HG02970 (cell line): ENCODE results near the gene CCDC85B.
"Not testable (repeated sequence)": the region's sequence is repeated elsewhere in the genome, so short reads cannot be mapped to it uniquely, and the experiment has no call there.

Experiments
- ATAC-seq: cut with Tn5 transposase; IDR thresholded peaks from one replicate; pipeline ENCODE4 v1.9.1; 2021; ENCODE audit warnings: mild to moderate bottlenecking, moderate library complexity, moderate number of reproducible peaks; ENCODE audit not compliant: unreplicated experiment, low FRiP score

The CCDC85B gene

DNA sequence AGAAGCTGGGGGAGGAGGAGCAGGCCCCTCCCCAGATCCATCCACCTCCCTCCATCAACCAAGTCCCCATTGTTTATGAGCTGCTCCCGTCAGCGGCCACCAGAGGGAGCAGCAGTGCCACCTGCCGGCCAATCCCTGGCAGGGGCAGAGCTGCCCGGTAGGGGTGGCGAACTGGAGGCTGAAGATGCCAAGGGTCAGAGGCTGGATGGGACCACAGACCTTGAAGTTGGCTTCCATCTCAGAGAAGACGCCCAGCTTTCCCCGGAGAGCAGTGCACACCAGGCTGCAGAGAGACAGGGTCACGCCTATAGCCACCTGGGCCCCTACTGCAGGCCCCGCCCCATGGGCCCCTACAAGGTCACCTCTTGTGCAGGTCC lies 5.8 kb upstream of the CCDC85B start:
- ATAC-seq: no peak

DNA sequence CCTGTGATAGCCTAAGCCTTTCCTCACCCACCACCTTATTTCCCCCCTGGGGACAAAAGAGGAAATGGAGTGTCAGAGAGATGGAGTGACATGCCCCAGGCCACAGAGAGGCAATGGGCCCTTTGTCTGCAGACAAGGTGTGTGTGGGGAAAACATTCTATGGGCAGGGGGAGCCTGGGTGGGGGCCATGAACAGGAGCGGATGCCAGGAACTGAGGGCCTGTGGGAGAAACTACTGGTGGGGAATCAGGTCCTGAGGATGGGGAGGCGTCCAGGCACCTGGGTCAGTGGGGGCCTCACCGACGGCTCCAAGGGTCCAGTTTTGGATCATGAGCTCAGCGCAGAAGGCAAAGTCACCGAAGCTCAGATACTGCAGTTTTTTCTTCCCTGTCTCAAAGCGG lies 5.2 kb upstream of the CCDC85B start:
- ATAC-seq: no peak

DNA sequence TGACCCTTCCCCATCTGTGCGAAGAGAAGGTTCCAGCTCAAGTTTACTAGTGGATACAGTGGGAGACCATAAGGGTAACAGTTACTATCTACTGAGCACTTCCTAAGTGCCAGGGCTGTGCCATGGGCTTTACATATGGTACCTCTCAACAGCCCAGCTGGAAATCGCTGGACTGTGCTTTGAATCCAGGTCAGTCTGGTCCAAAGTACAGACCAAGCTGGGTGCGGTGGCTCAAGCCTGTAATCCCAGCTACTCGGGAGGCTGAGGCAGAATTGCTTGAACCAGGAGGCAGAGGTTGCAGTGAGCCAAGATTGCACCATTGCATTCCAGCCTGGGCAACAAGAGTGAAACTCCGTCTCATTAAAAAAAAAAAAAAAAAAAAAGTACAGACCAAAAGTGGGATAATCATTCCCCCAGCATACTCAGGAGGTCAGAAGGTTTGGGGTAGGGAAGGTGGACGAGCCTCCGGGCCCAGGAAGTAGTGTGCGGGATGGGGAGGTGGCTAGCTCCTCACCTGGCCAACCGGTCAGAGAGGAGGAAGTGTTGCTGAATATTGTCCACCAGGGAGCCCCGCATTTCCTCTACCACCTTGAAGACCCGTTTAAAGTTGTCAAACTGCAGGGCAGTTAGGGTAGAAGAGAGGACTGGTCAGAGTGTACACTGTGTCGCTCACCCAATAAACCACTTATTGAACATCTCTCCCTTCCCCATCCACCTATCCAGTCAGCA lies 4.5 kb upstream of the CCDC85B start:
- ATAC-seq: no peak

DNA sequence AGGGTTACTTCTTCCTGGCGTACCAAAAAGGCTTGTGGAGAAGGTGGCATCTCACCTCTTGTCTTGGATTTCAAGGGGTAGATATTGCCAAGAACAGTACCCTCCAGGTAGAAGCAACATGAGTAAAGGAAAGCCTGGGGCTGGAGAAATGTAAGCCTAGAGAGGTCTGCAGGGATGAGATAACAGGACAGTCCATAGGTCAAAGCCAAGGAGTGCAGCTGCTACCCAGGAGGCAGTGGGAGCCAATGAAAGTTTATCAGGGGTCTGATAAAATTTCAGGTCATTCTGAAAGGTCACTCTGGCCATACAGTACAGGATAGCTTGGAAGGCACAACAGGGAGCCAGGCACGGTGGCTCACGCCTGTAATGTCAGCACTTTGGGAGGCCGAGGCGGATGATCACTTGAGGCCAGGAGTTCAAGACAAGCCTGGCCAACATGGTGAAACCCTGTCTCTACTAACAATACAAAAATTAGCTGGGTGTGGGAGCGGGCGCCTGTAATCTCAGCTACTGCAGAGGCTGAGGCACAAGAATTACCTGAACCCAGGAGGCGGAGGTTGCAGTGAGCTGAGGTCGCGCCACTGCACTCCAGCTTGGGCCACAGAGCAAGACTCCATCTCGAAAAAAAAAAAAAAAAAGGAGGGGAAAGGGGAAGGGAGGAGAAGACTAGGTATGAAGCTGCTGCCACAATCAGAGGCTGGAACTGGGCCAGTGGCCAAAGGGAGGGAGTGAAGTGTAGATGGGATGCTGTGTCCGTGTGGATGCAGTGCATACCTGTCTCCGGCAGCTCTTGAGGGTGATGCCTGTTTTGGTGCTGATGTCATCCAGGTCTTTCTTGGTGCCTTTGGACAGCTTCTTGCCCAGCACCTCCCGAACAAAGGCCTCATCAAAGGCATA lies 3.4 kb upstream of the CCDC85B start:
- no peak for ATAC-seq

DNA sequence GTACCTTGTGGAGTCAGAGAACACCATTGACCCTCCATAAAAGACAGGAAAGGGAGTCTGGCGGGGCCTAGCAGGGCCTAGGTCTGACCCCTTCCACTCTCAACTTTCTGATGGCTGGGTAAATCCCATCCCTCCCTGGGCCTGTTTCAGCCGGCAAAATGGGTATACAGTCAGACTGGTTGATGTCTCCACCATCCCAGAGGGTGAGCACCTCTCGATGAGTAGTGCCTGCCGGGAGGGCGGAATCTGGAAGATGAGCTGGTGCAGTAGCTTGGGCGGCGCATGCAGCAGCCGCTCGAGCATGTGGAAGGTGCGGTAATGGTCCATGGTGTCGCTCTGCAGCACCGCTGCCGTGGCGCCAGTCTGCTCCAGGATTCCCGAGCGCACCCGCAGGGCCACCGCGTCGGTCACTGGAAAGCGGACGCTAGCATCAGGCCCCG lies 2.7 kb upstream of the CCDC85B start:
- no peak for ATAC-seq

DNA sequence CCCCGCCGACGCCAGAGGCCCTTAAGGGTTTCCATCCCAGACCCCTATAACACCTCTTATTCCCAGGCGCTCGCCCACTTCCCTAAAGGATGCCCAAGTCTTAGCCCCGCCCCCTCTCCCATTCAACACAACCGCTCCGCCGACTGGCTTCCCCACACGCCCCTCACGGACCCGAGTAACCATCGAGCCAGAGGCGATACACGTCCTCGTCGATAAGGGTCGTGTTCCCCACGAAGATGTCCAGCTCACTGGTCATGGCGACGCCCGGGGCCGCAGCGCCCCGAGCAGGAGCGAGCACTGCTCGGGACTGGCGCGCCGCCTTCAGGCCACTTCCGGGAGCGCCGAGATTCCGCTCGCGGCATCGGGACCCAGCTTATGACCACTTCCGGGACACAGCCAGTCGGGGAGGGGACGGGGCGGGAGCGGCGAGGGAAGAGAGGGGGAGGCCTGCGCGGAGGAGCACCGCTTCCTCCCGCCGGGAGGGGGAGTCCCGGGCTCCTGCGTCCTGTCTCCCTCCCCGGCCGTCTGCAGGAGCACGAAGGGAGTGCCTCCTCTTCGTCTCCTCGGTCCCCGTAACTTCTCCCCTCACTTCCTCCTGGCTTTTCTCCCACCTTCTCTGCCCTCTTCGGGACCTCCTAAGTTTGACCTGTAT lies 2.2 kb upstream of the CCDC85B start, which contains the start of gene FIBP:
Gene FIBP, minus strand, starts transcription at position 309 of the 652 bp plus-strand sequence. Its CDS starts 53 bp downstream, at position 256.
- ATAC-seq: peak; percentile 52

DNA sequence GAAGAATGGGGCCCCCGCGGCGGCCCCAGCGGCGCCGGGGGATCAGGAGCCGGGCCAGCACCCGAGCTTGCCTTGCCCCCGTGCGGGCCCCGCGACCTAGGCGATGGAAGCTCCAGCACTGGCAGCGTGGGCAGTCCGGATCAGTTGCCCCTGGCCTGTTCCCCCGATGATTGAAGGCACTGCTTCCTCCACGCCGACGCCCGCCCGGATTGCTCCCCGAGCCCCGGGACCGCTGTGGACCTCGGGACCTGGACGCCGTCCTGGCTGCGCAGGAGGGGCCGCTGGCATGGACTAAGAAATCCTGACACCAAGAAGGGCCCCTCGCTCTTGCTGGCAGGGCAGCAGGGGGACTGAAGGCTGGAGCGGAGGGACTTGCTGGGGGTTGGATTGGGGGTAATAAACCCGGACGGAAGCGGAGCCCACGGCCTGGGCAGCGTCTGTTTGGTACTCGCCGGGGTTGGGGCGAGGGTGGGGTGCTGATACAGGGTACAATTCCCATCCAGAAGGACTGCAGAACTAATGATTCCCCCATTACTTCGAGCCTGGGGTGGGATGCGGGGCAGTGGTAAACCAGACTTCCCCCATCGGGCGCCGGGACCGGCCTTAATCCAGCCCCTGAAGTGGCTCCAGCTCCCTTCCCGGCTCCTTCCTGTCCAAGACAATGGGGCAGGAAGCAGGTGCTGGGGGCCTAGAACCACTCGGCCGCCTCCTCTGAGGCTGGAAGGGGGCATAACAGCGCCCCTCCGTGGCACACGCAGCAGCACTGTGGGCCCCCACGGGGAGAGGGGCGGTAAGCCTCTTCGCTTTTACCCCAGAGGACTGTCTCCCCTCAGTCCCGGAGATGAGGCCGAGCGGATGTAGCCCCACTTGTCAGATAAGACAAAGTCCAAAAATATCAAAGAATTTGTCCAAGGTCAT lies 1.0 kb downstream of the CCDC85B start:
- ATAC-seq: no peak

DNA sequence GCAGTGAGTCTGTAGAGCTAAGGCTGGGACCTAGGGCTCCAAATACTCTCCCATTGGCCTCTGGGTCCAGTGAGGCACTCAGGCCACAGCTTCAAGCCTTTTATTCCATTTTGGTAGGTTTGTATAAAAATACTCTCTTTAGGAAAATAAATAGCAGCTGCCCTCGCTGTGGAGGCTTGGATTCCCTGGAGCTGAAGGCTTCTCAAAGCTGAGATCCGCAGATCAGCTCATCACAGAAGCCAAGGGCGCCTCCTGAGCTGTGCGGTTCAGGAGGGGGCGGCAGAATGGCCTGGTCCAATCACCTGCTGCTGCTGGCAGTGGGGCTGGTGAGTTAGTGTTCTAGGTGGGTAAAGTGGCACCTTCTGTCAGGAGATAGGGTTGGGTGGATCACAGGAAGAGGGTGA lies 1.7 kb downstream of the CCDC85B start:
- not testable (repeated sequence) for ATAC-seq

DNA sequence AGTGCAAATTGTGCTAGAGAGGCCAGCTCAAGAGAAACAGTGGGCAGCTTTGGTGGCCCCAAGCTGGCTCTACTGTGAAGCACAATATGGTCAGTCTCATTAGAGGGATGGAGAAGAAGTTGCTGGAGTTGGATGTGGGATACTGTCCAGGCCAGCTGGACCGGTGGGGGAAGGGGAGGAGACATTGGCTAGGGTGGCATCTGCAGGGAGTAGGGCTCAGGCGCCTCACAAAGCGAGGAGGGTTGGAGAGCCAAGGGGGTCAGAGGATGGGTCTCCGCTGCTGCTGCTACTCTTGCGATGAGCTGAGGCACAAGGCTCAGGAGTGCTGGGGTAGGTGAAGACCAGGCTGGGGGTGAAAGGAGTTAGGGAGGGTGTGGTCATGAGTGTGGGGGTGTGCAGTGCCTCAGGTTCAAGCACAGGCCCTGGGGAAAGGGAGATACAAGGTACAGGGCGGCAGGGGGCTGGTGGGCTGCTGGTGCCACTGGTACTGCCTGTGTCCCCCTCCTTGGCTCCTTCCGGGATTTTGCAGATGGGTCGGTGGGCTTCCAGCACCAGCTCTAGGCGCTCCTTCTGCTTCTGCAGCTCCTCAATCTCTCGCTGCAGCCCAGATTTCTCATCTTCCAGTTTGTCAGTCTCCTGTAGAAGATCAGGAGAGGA lies 2.3 kb downstream of the CCDC85B start:
- ATAC-seq: no peak

DNA sequence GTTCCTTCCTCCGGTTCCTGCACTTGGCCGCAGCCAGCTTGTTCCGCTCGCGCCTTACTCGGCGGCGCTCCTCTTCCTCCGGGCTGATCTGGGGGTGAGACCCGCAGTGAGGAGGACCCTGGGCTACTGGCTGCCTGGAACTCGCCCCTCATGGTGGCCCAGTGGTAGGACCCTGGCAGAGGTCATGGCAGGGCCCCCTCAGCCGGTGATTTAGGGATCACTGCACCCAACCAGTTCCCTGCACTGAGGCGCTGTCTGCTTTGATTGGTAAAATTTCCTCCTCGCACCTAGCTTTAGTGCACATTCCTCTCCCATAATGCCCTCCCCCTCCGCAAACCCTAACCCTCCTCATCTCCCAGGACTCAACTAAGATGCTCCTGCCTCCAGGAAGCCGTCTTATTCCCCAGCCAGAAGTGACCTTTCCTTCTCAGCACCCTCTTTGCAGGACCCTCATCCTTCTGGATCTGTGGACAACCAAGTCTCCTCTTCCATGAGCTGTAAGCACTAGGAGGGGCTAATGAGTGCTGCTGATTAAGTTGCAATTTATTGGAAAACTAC lies 3.6 kb downstream of the CCDC85B start:
- no peak for ATAC-seq

DNA sequence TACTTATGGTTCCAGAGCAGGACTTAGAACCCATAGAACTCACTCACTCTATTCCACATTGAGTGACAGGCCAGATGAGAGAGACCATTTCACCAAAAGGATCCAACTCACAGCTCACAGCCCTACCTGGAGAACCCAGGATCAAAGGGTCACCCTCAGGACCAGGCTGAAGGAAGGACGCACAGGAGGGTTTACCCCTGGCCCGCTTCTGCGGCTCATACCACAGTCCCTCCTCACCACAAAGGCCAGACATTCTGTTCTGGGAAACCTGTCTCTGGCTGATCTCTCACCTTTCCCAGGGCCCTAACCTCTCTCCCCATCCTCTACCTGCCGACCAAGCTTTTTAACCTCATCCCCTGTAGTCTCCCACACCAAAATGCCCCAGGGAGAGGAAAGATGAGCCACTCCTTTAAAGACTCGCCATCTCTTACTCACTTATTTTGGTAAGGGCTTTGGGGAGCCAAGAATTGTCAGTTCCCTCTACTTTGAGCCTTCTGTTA lies 5.1 kb downstream of the CCDC85B start:
- no peak for ATAC-seq

DNA sequence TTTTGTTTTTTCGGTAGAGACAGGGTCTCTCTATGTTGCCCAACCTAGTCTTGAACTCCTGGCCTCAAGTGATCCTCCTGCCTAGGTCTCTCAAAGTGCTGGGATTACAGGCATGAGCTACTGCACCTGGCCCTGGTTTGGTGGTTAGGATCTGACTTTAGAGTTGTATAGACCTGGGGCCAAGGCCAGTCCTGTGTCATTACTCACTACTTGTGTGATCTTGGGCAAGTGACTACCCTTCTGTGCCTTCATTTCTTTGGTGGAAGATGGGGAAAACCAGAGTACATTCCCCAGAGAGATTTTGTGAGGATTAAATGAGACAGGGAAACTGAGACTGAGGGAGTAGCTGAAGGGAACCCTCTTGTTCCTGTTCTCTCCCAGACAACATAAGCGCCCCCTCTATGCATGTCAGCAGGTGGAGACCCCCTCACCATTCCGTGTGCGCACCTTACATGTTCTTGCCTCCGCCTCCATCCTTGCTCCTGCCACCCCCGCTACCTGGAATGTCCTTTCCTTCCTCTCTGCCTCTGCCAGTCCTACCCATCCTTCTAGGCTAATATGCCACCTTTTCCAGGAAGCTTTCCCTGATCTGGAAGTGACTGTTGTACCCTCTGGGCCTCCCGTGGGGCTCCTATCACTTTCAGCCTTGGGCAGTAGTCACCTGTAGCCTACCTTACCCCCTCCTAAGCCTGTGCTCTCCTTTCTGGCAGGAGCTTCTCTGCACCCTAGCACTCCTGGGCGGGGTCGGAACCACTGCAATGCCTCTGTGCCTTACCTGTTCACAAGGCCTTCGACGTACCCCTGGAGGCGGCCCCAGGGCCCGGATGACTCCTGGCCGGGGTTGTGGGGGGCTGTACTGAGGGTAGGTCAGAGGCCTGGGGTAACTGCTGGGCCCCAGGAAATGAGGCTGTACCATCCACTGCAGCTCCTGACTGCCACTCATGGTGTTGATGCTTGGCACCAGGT lies 5.8 kb downstream of the CCDC85B start:
- no peak for ATAC-seq

DNA sequence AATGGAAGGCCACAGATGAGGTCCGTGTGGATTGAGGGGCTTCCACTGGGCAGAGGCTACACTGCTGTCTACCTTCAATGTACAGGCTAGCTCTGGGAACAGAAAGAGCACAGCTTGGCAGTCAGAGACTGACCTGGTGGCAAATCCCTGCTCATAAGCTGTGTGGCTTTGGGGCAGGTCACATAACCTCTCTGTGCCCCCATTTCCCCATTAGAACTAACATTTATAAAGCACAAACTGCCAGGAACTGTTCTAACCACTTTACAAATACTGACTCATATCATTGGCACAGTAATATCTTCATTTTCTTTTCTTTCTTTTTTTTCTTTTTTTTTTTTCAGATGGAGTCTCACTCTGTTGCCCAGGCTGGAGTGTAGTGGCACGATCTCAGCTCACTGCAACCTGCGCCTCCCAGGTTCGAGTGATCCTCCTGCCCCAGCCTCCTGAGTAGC lies 6.6 kb downstream of the CCDC85B start:
- ATAC-seq: no peak

DNA sequence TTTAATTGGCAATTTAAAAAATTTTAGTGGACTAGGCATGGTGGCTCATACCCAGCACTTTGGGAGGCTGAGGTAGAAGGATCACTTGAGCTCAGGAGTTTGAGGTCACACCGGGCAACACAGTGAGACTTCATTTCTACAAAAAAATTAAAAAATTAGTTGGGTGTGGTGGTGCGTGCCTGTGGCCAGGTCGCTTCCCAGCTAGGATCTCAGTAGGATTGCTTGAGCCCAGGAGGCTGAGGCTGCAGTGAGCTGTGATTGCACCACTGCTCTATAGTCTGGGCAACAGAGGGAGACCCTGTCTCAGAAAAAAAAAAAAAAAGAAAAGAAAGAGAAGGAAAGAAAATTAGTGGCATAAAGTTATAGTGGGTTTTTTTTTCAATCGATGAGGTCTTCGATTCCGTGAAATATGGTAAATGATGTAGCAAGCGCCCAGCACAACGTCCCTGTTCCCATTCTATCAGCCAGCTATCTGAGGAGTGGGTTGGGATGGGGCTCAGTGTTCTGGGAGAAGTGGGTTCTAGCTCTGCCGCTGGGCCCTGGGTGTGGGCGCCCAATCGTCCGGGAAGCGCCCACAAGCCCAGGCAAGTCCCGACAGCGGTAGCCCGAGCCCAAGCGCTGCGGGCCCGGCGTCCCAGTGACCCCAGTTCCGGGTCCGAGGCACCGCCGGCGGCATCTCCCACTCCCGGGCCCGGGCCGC lies 8.3 kb downstream of the CCDC85B start:
- no peak for ATAC-seq

DNA sequence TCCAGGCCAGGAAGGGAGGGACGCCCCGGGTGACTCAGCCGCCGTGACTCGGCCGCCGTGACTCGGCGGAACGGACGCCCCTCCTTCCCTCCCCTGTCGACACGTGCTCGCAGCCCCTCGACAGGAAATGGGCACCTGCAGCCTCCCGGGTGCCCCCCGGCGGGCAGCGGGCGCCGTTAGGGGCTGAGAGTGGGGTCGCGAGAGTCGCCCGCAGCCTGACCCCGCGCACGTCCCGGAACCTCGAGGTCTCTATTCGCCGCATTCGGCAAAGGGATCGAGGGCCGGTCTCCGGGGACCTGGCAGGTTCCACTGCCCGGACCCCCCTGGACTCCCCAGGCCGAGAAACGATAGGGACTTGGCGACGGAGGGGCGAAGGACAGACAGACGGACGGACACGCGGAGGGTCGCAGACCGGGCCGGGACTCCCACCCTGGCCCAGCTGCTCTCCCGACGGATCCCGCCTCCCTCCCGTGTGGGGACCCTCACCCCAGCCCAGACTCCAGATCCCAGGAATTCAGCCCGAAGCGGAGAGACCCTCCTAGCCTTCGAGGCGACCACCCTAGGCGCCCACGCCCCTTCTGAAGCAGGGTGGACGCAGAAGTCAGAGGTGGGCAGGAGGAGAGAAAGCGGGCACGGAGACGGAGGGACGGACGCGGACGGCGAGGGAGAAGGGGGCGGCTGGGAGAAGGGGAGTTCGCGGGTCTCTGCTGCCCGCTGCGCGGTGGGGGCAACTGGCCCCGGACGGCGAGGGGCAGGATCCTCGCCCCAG lies 9.1 kb downstream of the CCDC85B start:
- no peak for ATAC-seq

DNA sequence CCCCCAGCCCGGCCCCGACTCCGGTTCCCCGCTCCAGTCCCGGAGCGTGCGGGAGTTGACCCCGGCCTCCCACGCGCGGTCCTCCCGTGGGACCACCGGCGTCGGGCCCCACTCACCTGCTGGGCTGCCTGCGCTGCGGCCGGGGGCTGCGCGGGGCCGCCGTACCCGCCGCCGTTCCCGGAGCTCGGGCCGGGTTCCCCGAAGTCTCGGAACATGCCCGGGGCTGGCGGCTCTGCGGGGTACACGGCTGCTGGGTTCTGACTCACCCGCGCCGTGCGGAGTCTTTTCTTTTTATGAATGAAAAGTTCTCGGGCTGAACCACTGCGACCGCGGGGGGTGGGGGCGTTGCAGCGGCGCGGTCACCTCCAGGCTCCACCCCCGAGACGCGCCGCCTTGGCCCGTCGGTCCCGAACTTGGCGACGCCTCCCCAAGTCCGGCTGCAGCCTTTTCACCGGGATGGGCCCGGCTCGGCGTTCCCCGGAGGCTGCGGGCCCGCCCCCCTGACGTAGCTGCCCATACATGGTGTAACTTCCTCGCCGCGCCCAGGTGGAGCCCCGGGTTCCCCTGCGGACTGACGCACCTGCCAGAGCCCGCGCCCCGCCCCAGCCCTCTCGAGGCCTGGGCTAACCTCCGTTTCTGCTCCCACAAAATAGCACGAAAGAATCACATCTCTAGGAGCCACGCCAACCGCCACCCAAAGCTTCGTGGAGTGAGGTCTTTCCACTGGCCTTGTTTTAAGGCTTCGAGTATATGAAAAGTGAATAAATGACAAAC lies 9.8 kb downstream of the CCDC85B start, which contains the start of gene FOSL1:
Gene FOSL1, minus strand, starts transcription at position 264 of the 774 bp plus-strand sequence. Its CDS starts 49 bp downstream, at position 215.
- ATAC-seq: peak; percentile 88
